ENCODE data around the gene LPAR3. TPM values are rescaled to one million over a fixed set of nuclear protein-coding genes. Genes with fewer than 3 reads are reported as not detected.

Gene LPAR3
- total RNA-seq, 4 donors from 2014 or later = 3.5 to 10.9 (median 4.1) TPM; not detected in 1

DNA sequence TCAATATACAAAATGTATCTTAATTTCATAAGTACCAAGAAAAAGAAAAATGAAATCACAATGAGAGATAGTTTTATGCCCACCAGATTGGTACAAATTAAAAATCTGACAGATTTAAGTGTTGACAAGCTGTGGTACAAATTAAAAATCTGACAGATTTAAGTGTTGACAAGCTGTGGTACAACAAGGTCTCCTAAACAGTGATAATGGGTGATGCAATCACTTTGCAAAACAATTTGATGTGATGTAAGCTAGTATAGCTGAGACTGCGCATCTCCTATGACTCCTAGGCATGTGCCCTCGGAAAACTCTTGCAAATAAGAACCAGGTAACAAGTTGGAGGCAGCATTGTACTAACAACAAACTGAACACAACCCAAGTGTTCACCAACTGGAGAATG, 100.6 kb downstream of the LPAR3 start:
- in situ Hi-C loops (cut with MboI; ENCODE audit: low pct_ligation_motif_present in 1 of 4, low pct_unique_long_range_greater_than_20kb in 1 of 4, low sequenced_read_pairs in 3 of 4) = loop anchor here in 1 of 4 donors (25.0 kb wide), 1 partner anchor 245 kb away; the partner anchor contains the start of gene MCOLN3
- H3K4me3 ChIP-seq = no peak overlapping the region
- WGBS, 2 donors (ENCODE audit: low coverage in 1 of 2) = 93 to 96% methylated on average over 2 of the region's 2 CpGs

DNA sequence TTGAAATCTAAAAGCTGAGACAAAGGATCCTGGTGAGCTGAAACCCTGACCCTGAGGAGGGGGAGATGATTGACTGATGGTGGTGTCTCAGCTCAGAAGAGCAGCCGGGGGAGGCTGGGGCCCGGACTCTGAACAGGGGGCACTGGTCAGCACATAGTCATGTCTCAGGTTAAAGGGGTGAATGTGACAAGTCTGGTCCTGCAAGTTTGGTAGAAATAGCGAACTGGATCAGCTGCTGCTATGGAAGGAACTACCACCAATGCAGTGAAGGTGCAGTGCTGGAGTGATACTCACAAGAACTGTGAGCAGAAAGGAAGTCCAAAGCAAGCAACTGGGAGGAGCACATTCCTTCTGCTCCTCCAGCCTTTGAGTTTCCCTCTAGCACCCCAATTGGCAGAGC, 104.0 kb downstream of the LPAR3 start:
- TF ChIP-seq, protein P1, sequence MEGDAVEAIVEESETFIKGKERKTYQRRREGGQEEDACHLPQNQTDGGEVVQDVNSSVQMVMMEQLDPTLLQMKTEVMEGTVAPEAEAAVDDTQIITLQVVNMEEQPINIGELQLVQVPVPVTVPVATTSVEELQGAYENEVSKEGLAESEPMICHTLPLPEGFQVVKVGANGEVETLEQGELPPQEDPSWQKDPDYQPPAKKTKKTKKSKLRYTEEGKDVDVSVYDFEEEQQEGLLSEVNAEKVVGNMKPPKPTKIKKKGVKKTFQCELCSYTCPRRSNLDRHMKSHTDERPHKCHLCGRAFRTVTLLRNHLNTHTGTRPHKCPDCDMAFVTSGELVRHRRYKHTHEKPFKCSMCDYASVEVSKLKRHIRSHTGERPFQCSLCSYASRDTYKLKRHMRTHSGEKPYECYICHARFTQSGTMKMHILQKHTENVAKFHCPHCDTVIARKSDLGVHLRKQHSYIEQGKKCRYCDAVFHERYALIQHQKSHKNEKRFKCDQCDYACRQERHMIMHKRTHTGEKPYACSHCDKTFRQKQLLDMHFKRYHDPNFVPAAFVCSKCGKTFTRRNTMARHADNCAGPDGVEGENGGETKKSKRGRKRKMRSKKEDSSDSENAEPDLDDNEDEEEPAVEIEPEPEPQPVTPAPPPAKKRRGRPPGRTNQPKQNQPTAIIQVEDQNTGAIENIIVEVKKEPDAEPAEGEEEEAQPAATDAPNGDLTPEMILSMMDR (IDR thresholded peaks at IDR 0.05) = no peak
- TF ChIP-seq POLR2AphosphoS5 (IDR thresholded peaks at IDR 0.05) (no peak), POLR2A (IDR thresholded peaks at IDR 0.05) (no peak), EP300 (IDR thresholded peaks at IDR 0.05; ENCODE audit: low read depth) (no peak)

More for the DNA sequence above, 100.6 kb downstream of the LPAR3 start:
- DNase-seq = no peak
- intact Hi-C loops (cut with DNase I; ENCODE audit: low total_unique reads) = no loop called here
- Histone ChIP-seq H3K27me3 (no peaks in the 10 kb centered on the region), H3K9me3 (peaks cover 0 to 9% of the 10 kb centered on the region in 2 donors), H3K4me1 (no peaks in the 10 kb centered on the region), H3K36me3 (no peaks in the 10 kb centered on the region), H3K27ac (no peak overlapping the region)
- no peak for TF ChIP-seq EP300 (IDR thresholded peaks at IDR 0.05; ENCODE audit: low read depth)
- no peak for TF ChIP-seq POLR2A (IDR thresholded peaks at IDR 0.05)
- TF ChIP-seq, protein P1 (IDR thresholded peaks at IDR 0.05) = no peak
- no peak for TF ChIP-seq POLR2AphosphoS5 (IDR thresholded peaks at IDR 0.05)

DNA sequence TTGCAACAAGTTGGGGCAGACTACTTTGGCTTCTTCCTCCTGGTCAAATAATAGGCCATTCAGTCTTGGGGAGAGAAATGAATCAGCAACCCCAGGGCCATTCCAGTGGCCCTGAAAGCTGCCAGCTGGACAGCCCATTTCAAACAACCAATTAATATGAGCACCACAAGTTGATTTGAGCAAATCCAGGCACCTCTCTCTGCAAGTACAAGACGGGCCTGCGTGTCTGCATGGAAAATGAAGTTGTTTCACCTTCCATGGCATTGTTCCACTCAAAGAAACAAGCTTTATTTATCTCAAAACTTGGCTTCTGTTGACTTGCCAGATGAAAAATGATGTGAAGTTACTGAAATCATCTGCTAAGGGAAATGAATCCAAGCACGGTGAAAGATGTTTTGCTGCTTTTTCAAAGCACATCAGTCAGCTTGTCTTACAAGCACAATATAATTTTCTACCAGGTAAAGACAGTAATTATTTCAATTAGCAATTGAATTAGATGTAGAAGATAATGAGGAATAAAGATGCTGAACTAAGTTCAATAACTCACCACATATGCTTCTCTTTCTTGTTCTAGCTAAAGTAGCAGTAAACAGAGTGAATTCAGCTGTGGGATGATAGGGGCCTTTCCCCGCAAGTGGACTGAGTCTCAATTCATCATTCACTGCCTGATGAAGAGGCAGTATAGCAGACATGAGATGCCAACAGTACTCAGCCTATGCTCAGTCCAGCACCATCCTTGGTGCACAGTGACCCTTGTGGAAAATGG, 107.6 kb downstream of the LPAR3 start:
- TF ChIP-seq POLR2AphosphoS5 (IDR thresholded peaks at IDR 0.05) = peak; percentile 58 to 75 (median 71)
- TF ChIP-seq EP300 (IDR thresholded peaks at IDR 0.05; ENCODE audit: low read depth) = no peak
- TF ChIP-seq, protein P1 (IDR thresholded peaks at IDR 0.05) = no peak
- TF ChIP-seq POLR2A (IDR thresholded peaks at IDR 0.05) = no peak
- intact Hi-C loops (cut with DNase I; ENCODE audit: low total_unique reads) = no loop called here
- in situ Hi-C loops (cut with MboI; ENCODE audit: low pct_ligation_motif_present in 1 of 4, low pct_unique_long_range_greater_than_20kb in 1 of 4, low sequenced_read_pairs in 3 of 4) = loop anchor here in 2 of 4 donors (10.0 to 25.0 kb wide), 2 partner anchors 139 to 252 kb away; partner anchors contain the start of gene MCOLN3 (in 1 of the 2)
- 74 to 88% methylated on average over 4 of the region's 4 CpGs for WGBS, 2 donors (ENCODE audit: low coverage in 1 of 2)
- H3K4me1 ChIP-seq = peaks cover 0 to 4% (median 2%) of the 10 kb centered on the region in 4 donors
- H3K27me3 ChIP-seq = no peaks in the 10 kb centered on the region
- H3K4me3 ChIP-seq = no peak overlapping the region
- peak overlapping the region in 2 of 4 donors; percentile 27 to 47 for H3K27ac ChIP-seq
- no peak for DNase-seq
- no peaks in the 10 kb centered on the region for H3K9me3 ChIP-seq
- H3K36me3 ChIP-seq = no peaks in the 10 kb centered on the region

More for the DNA sequence above, 104.0 kb downstream of the LPAR3 start:
- 82 to 90% methylated on average over 2 to 3 of the region's 3 CpGs for WGBS, 2 donors (ENCODE audit: low coverage in 1 of 2)
- in situ Hi-C loops (cut with MboI; ENCODE audit: low pct_ligation_motif_present in 1 of 4, low pct_unique_long_range_greater_than_20kb in 1 of 4, low sequenced_read_pairs in 3 of 4) = loop anchor here in 2 of 4 donors (10.0 to 25.0 kb wide), 2 partner anchors 136 to 248 kb away; partner anchors contain the start of gene MCOLN3 (in 1 of the 2)
- no peak overlapping the region for H3K4me3 ChIP-seq
- intact Hi-C loops (cut with DNase I; ENCODE audit: low total_unique reads) = no loop called here
- peaks cover 0 to 9% of the 10 kb centered on the region in 2 donors for H3K9me3 ChIP-seq
- no peaks in the 10 kb centered on the region for H3K27me3 ChIP-seq
- peaks cover 0 to 4% (median 2%) of the 10 kb centered on the region in 4 donors for H3K4me1 ChIP-seq
- no peaks in the 10 kb centered on the region for H3K36me3 ChIP-seq
- DNase-seq = no peak
- H3K27ac ChIP-seq = no peak overlapping the region

DNA sequence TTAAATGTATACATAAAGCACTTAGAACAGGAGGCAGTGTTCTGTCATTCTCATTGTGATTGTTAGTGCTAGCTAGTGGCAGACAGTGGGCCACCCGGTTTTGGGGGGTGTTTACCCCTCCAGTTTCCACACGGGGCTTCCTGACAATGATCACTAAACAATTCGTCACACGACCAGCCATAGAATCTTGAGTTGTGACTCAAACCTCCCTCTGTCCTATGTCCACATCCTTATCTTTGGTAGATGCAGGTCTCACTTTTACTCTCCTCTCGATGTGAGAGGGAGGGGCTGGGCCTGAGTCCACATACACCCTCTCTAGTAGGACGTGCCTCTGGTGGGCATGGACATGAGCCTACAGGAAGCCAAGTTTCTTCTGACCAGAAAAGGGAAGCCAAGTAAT, 110.1 kb downstream of the LPAR3 start:
- WGBS, 2 donors (ENCODE audit: low coverage in 1 of 2) = 72 to 89% methylated on average over 3 to 6 of the region's 6 CpGs
- in situ Hi-C loops (cut with MboI; ENCODE audit: low pct_ligation_motif_present in 1 of 4, low pct_unique_long_range_greater_than_20kb in 1 of 4, low sequenced_read_pairs in 3 of 4) = loop anchor here in 2 of 4 donors (10.0 to 25.0 kb wide), 2 partner anchors 142 to 254 kb away; partner anchors contain the start of gene MCOLN3 (in 1 of the 2)
- Histone ChIP-seq H3K9me3 (no peaks in the 10 kb centered on the region), H3K36me3 (no peaks in the 10 kb centered on the region), H3K4me3 (no peak overlapping the region), H3K27ac (no peak overlapping the region), H3K4me1 (peaks cover 0 to 4% (median 2%) of the 10 kb centered on the region in 4 donors), H3K27me3 (no peaks in the 10 kb centered on the region)
- TF ChIP-seq, protein P1 (IDR thresholded peaks at IDR 0.05) = no peak
- TF ChIP-seq EP300 (IDR thresholded peaks at IDR 0.05; ENCODE audit: low read depth) (no peak), POLR2AphosphoS5 (IDR thresholded peaks at IDR 0.05) (no peak), POLR2A (IDR thresholded peaks at IDR 0.05) (no peak)
- DNase-seq = no peak
- intact Hi-C loops (cut with DNase I; ENCODE audit: low total_unique reads) = no loop called here

All from transverse colon (tissue), 4 donors.